Ovary (tissue), 9 donors: ENCODE results near the gene GAS2L2. TPM values are rescaled to one million over a fixed set of nuclear protein-coding genes. Genes with fewer than 3 reads are reported as not detected.

Source experiments
- DNase-seq, 5 donors: peaks; one replicate each; pipeline ENCODE4 v3.0.0-alpha.2; 2019 to 2020
- H3K27ac ChIP-seq, 2 donors: fragments of 200-600 bp; one replicate each; pipeline versions ENCODE4 v1.5.1 to v1.8.0; 2019 to 2022
- H3K27me3 ChIP-seq: fragments of 200-600 bp; one replicate; pipeline ENCODE4 v1.8.0; 2022
- H3K36me3 ChIP-seq: fragments of 200-600 bp; sonication (generic); one replicate; pipeline ENCODE4 v1.5.1; 2019
- H3K4me1 ChIP-seq: one replicate; pipeline ENCODE4 v1.8.1; 2013; ENCODE audit warnings: mild to moderate bottlenecking, moderate library complexity; ENCODE audit not compliant: insufficient read depth
- H3K4me3 ChIP-seq: fragments of 200-600 bp; sonication (generic); one replicate; pipeline ENCODE4 v1.5.1; 2017
- H3K9me3 ChIP-seq, 2 donors: fragments of 200-600 bp in 1 of 2; sonication (generic) in 1 of 2; one replicate each; pipeline versions ENCODE4 v1.5.1 to v1.8.1; 2013 to 2019; ENCODE audit warnings: mild to moderate bottlenecking in 1 of 2, moderate library complexity in 1 of 2
- CTCF ChIP-seq, 3 donors: fragments of 450-650 bp in 2 of 3; fragments of 200-600 bp in 1 of 3; IDR thresholded peaks; one replicate each; pipeline versions ENCODE4 v1.5.1 to v1.8.0; 2016 to 2022; ENCODE audit warnings: antibody characterized with exemption in 3 of 3, mild to moderate bottlenecking in 1 of 3
- EP300 ChIP-seq: sonication (generic); formaldehyde crosslinking; IDR thresholded peaks from one replicate; pipeline ENCODE4 v1.6.1; 2017; ENCODE audit warnings: antibody characterized with exemption
- POLR2A ChIP-seq: fragments of 450-650 bp; IDR thresholded peaks from one replicate; pipeline ENCODE4 v1.6.1; 2017; ENCODE audit warnings: antibody characterized with exemption, mild to moderate bottlenecking, moderate library complexity
- WGBS, 3 donors: extraction: QIAGEN DNeasy Blood & Tissue Kit in 1 of 3; methylation state at CpG; one replicate each; pipeline versions ENCODE4 v1.1.5 to v1.1.7; 2013 to 2017; 5-methylcytosine and 5-hydroxymethylcytosine counted together
- intact Hi-C, 4 donors: fragments of 100-400 bp; cut with DNase I; formaldehyde crosslinking; loops; one replicate each; pipeline versions ENCODE4 v1.11.0 to v1.15.1; 2022 to 2023
- polyA plus RNA-seq, 2 donors: library from polyadenylated mRNA; stranded (reverse); fragments of 200-250 nt in 1 of 2; fragments of 350-450 nt in 1 of 2; fragmentation: Illumina TruSeq in 1 of 2; extraction: RNeasy Lipid Tissue Mini Kit (QIAGEN cat#74804) in 1 of 2; gene quantifications; one replicate each; pipeline ENCODE4 v1.2.3, GENCODE V29; 2013 to 2014
- total RNA-seq, 7 donors: library from RNA; depleted of rRNA in 2 of 7; stranded (reverse); fragments of >200 nt in 2 of 7; fragmentation: NEBNext Ultra II Directional in 3 of 7; extraction: Animal tissue kit (Norgen Biotek cat#: 25700) in 3 of 7; gene quantifications; one replicate each; pipeline versions ENCODE4 v1.1.0 to v1.2.4, GENCODE V29; 2016 to 2023
- donor health status: DM: no; HTN: no; CAD: no; lungs with moderate emphysema.
- donor health status: DM: no; HTN: no; CAD: no.
- donor health status: Bipolar disorder and iron deficiency.
- donor health status: DM: yes; HTN: yes; CAD: no.
- donor health status: DM: no; HTN: no; CAD: no.
- donor health status: DM: yes; HTN: yes; CAD: no.

GAS2L2 gene
- total and polyA plus RNA-seq, 9 donors, result 0.02 to 9.0 (median 0.61) TPM; not detected in 3

DNA sequence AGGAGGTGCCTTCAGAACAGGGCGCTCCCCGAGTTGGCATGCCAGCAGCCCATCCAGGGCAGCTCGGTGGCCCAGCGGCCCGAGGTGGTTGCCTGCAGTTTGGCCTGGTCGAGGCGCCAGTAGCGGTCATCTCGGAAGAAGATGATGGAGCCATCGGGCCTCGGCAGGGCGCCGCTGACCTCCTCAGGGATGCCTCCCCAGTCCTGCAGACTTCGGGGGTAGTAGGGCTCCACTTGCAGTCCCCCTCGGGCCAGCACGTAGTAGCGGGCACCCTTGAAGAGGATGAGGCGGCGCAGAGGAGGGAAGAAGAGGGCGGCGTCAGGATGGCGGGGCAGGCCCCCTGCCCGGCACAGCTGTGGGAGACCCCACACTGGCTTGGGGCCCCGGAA lies 13.4 kb upstream of the GAS2L2 start:
- no peak for DNase-seq
- H3K36me3 ChIP-seq, result no peaks in the 10 kb centered on the region
- H3K4me3 ChIP-seq, result no peak overlapping the region
- H3K27me3 ChIP-seq, result no peaks in the 10 kb centered on the region
- intact Hi-C loops, result loop anchor here in 1 of 4 donors (5.0 to 10.0 kb wide), 2 partner anchors 41 to 718 kb away; partner anchors contain the start of genes TAF15 and ZNHIT3
- peaks cover 3% of the 10 kb centered on the region for H3K4me1 ChIP-seq
- H3K27ac ChIP-seq, result no peak overlapping the region
- WGBS, 3 donors, result 89 to 93% (median 91%) methylated on average over 23 to 24 of the region's 24 CpGs
- H3K9me3 ChIP-seq, result no peaks in the 10 kb centered on the region
- TF ChIP-seq POLR2A (no peak), CTCF (IDR thresholded peaks at IDR 0.05) (no peak), EP300 (no peak)

DNA sequence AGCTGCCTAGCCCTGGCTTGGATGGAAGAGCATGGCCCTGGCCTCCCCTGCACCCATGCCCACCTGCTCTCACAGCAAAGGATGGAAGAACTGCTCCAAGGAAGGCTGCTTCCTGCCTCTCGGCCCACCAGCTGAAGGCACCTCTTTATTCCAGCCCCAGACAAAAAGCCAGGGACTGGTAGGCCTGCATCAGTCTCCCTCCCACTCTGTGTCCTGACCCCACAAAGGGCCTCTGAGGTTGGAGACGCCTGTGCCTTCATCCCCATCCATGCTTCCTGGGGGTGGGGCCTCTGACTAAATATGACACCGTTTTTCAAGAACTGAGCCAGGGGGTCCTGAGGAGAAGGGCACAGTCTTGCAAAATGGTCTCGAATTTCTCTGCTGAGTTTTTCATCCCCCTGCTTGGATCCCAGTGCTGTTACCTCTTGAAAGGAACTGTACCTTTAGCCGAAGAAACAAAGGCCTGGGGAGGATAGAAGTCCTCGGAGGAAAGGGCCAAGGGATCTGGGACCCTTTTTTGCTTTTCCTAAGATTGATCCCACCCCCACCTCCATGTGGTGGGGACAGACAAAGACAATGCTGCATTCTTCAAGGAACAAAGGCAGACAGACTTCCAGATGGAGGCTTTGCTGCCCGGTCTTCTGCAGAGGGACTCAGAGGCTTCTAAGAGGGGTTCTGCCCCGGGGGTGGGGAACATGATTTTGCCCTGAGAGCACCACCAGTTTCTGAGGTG lies 12.9 kb upstream of the GAS2L2 start:
- no peak overlapping the region for H3K27ac ChIP-seq
- no peak for TF ChIP-seq POLR2A
- no peak for TF ChIP-seq CTCF (IDR thresholded peaks at IDR 0.05)
- no peak for TF ChIP-seq EP300
- WGBS, 3 donors, result 62 to 73% (median 71%) methylated on average over 8 of the region's 8 CpGs
- intact Hi-C loops, result loop anchor here in 3 of 4 donors (2.0 to 10.0 kb wide), 3 partner anchors 39 to 719 kb away; partner anchors contain the start of genes TAF15 (in 1 of the 3) and ZNHIT3 (in 1 of the 3)
- H3K4me3 ChIP-seq, result no peak overlapping the region
- DNase-seq, result no peak
- H3K4me1 ChIP-seq, result peaks cover 3% of the 10 kb centered on the region
- H3K27me3 ChIP-seq, result no peaks in the 10 kb centered on the region
- no peaks in the 10 kb centered on the region for H3K36me3 ChIP-seq
- H3K9me3 ChIP-seq, result no peaks in the 10 kb centered on the region

DNA sequence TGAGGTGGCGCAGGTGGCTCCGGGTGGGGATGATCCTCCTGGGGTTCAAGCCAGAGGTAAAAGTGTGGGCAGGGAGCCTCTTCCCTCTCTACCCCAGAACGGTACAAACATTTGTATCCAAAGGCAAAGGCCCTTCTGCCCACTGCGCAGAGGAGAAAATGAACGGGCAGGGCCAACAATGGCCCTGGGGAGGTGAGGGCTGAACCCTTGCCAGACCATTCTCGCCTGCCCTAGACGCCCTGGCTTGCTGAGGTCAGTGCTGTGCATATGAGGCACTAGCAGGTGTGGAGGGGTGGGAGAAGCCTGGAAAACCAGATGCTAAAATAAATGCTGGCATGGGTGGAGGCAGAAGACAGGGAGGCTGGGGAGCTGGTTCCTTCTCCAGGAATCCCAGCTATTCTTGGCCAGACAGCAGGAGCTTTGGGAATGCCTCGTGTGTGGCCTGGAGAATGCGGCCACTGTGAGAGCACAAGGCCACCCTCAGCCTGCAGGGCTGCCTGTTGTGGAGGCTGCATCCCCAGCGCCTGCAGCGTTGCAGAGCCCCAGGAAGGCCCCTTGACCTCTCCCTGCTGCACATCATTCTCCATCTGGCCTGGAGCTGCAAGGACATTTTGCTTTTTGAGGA lies 12.2 kb upstream of the GAS2L2 start:
- 47 to 50% (median 49%) methylated on average over 11 of the region's 11 CpGs for WGBS, 3 donors
- H3K4me1 ChIP-seq, result peaks cover 3% of the 10 kb centered on the region
- no peaks in the 10 kb centered on the region for H3K9me3 ChIP-seq
- no peak overlapping the region for H3K4me3 ChIP-seq
- no peaks in the 10 kb centered on the region for H3K27me3 ChIP-seq
- no peaks in the 10 kb centered on the region for H3K36me3 ChIP-seq
- DNase-seq, result no peak
- intact Hi-C loops, result loop anchor here in 3 of 4 donors (2.0 to 10.0 kb wide), 3 partner anchors 40 to 720 kb away; partner anchors contain the start of genes TAF15 (in 1 of the 3) and ZNHIT3 (in 1 of the 3)
- H3K27ac ChIP-seq, result no peak overlapping the region
- no peak for TF ChIP-seq CTCF (IDR thresholded peaks at IDR 0.05)
- TF ChIP-seq EP300, result no peak
- TF ChIP-seq POLR2A, result no peak

DNA sequence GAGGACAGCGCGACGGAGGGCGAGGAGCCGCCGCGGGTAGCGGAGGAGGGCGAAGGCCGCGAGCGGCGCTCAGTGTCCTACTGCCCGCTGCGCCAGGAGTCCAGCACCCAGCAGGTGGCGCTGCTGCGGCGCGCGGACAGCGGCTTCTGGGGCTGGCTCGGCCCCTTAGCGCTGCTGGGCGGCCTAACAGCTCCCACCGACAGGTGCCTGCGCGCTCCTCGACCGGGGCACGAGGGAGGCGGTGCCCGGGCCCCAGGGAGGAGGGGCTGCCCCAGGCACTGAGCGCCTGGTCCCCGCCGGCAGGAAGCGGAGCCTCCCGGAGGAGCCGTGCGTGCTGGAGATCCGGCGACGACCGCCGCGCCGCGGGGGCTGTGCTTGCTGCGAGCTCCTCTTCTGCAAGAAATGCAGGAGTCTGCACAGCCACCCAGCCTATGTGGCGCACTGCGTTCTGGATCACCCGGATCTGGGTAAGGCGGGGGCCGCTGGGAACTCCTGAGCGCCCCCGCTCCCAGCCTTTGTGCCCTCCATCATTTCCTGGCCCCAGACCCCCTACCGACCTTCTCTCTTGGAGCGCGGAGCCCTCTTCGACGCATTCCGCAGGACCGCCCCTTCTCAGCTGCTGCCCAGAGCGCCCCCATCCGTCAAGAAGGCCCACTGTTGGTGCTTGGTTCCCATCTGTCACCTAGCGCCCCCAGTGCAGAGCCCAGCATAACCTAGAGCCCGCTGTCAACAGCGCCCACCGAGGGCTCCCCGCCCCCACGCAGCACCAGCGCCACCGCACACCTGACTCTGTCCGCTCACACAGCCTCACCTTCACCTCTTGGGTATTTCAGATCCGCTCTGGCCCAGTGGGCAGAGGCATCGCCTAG lies 11.3 kb upstream of the GAS2L2 start:
- intact Hi-C loops, result loop anchor here (2.0 to 10.0 kb wide), 3 partner anchors 40 to 720 kb away; partner anchors contain the start of genes TAF15 (in 1 of the 4) and ZNHIT3 (in 1 of the 4)
- no peaks in the 10 kb centered on the region for H3K36me3 ChIP-seq
- H3K27me3 ChIP-seq, result no peaks in the 10 kb centered on the region
- TF ChIP-seq POLR2A (no peak), CTCF (IDR thresholded peaks at IDR 0.05) (peak; percentile 85 to 91 (median 91)), EP300 (no peak)
- 5 to 7% (median 5%) methylated on average over 44 to 75 of the region's 75 CpGs for WGBS, 3 donors
- no peak overlapping the region for H3K27ac ChIP-seq
- H3K9me3 ChIP-seq, result no peaks in the 10 kb centered on the region
- peak overlapping the region; percentile 38 for H3K4me3 ChIP-seq
- peak; percentile 77 to 91 (median 83) for DNase-seq
- peaks cover 3% of the 10 kb centered on the region for H3K4me1 ChIP-seq
